Naive thymus-derived CD4-positive, alpha-beta T cell (primary cell): Measurements from ENCODE around the gene BBS4. TPM values are rescaled to one million over a fixed set of nuclear protein-coding genes. Genes with fewer than 3 reads are reported as not detected.
A peak's percentile ranks its signal among the peaks of the same experiment; 100 is the strongest.
"Not testable (repeated sequence)": the region's sequence is repeated elsewhere in the genome, so short reads cannot be mapped to it uniquely, and the experiment has no call there.

ENCODE experiments used
- ATAC-seq: fragments of 150-1000 bp; cut with Tn5 transposase; 2 replicates; pipeline ENCODE4 v1.10.0; 2021; ENCODE audit warnings: mild to moderate bottlenecking, moderate library complexity
- CTCF ChIA-PET: fragments of 350-600 bp; sonication (Branson Sonifier 250); formaldehyde crosslinking; loops from one replicate; lab custom pipeline; 2021; ENCODE audit warnings: antibody characterized with exemption; lab: Charles Lee
- POLR2A ChIA-PET: fragments of 350-600 bp; sonication (Branson Sonifier 250); formaldehyde crosslinking; loops from one replicate; lab custom pipeline; 2021; ENCODE audit warnings: antibody characterized with exemption, inconsistent platforms; lab: Charles Lee
- DNase-seq, 9 donors: peaks; one replicate each; pipeline versions ENCODE4 v3.0.0 to v3.0.0-alpha.2; 2020 to 2022; ENCODE audit warnings: mixed read lengths in 1 of 9
- H3K27ac ChIP-seq: one replicate; pipeline ENCODE4 v1.7.0; 2013; ENCODE audit warnings: mild to moderate bottlenecking, low read depth, low read length, moderate library complexity
- H3K27me3 ChIP-seq, 2 donors: one replicate each; pipeline ENCODE4 v1.7.0; 2013; ENCODE audit warnings: low read length in 2 of 2, mild to moderate bottlenecking in 2 of 2, moderate library complexity in 2 of 2; ENCODE audit not compliant: control insufficient read depth in 2 of 2, insufficient read depth in 2 of 2
- H3K36me3 ChIP-seq, 3 experiments: 1 replicate in 2 of 3; 2 replicates in 1 of 3; pipeline ENCODE4 v1.7.0; 2013; ENCODE audit warnings: low read length in 3 of 3, mild to moderate bottlenecking in 3 of 3, moderate library complexity in 1 of 3; ENCODE audit not compliant: insufficient read depth in 3 of 3, control insufficient read depth in 2 of 3
- H3K4me1 ChIP-seq, 2 donors: one replicate each; pipeline ENCODE4 v1.7.0; 2013; ENCODE audit warnings: low read length in 2 of 2, mild to moderate bottlenecking in 2 of 2, moderate library complexity in 1 of 2; ENCODE audit not compliant: control insufficient read depth in 2 of 2, insufficient read depth in 2 of 2
- H3K4me3 ChIP-seq: 2 replicates; pipeline ENCODE4 v1.7.0; 2013; ENCODE audit warnings: mild to moderate bottlenecking, low read length
- H3K9me3 ChIP-seq, 3 experiments: 1 replicate in 2 of 3; 2 replicates in 1 of 3; pipeline ENCODE4 v1.7.0; 2013; ENCODE audit warnings: low read length in 3 of 3; ENCODE audit not compliant: control insufficient read depth in 2 of 3
- H3K27ac Mint-ChIP-seq, 9 donors: one replicate each; pipeline ENCODE4 v1.8.0; 2020 to 2022; ENCODE audit warnings: mixed read lengths in 9 of 9, mild to moderate bottlenecking in 8 of 9, moderate library complexity in 5 of 9, inconsistent platforms in 2 of 9
- H3K27me3 Mint-ChIP-seq, 5 donors: one replicate each; pipeline ENCODE4 v1.8.0; 2021 to 2022; ENCODE audit warnings: mixed read lengths in 5 of 5, mild to moderate bottlenecking in 1 of 5
- H3K36me3 Mint-ChIP-seq, 5 donors: one replicate each; pipeline ENCODE4 v1.8.0; 2020 to 2022; ENCODE audit warnings: mixed read lengths in 5 of 5, mild to moderate bottlenecking in 3 of 5, inconsistent platforms in 1 of 5
- H3K4me1 Mint-ChIP-seq, 7 donors: one replicate each; pipeline ENCODE4 v1.8.0; 2020 to 2022; ENCODE audit warnings: mixed read lengths in 7 of 7, mild to moderate bottlenecking in 3 of 7, inconsistent platforms in 1 of 7
- H3K4me3 Mint-ChIP-seq, 10 donors: one replicate each; pipeline ENCODE4 v1.8.0; 2020 to 2022; ENCODE audit warnings: mild to moderate bottlenecking in 10 of 10, mixed read lengths in 10 of 10, moderate library complexity in 6 of 10, inconsistent platforms in 2 of 10
- H3K9me3 Mint-ChIP-seq, 11 donors: one replicate each; pipeline ENCODE4 v1.8.0; 2020 to 2022; ENCODE audit warnings: mixed read lengths in 11 of 11, mild to moderate bottlenecking in 4 of 11, inconsistent platforms in 1 of 11, moderate library complexity in 1 of 11
- intact Hi-C, 2 donors: fragments of 100-400 bp; cut with micrococcal nuclease; formaldehyde crosslinking; loops; one replicate each; pipeline ENCODE4 v1.15.1; 2023
- polyA plus RNA-seq, 2 donors: library from polyadenylated mRNA; unstranded; fragments of 300-500 nt; fragmentation: Illumina TruSeq; gene quantifications; one replicate each; pipeline ENCODE4 v1.2.3, GENCODE V29; 2021
- total RNA-seq, 6 experiments: library from RNA in 5 of 6; stranded (reverse) in 5 of 6; gene quantifications; 1 replicate in 5 of 6; 2 replicates in 1 of 6; pipeline ENCODE4 v1.2.3 and lab custom pipeline; 2021 to 2026

Gene BBS4
- total and polyA plus RNA-seq, 7 experiments from 2014 or later: 9.6 to 26.5 (median 14.0) TPM

GRCh38 chr15:72656014-72656413 lies 30.0 kb upstream of the BBS4 start:
- H3K27me3 ChIP-seq, POLR2A ChIA-PET, H3K36me3 Mint-ChIP-seq, DNase-seq, intact Hi-C loops, ATAC-seq, H3K4me1 ChIP-seq, H3K27ac Mint-ChIP-seq, H3K9me3 ChIP-seq, H3K27ac ChIP-seq, H3K9me3 Mint-ChIP-seq, H3K36me3 ChIP-seq, H3K4me3 ChIP-seq, CTCF ChIA-PET, H3K27me3 Mint-ChIP-seq, H3K4me1 Mint-ChIP-seq, H3K4me3 Mint-ChIP-seq: not testable (repeated sequence)

GRCh38 chr15:72661081-72661480 lies 24.9 kb upstream of the BBS4 start:
- intact Hi-C loops, H3K36me3 Mint-ChIP-seq, ATAC-seq, H3K9me3 ChIP-seq, H3K27me3 Mint-ChIP-seq, H3K27ac ChIP-seq, H3K4me3 ChIP-seq, H3K27me3 ChIP-seq, H3K4me1 ChIP-seq, H3K9me3 Mint-ChIP-seq, CTCF ChIA-PET, H3K36me3 ChIP-seq, POLR2A ChIA-PET, H3K27ac Mint-ChIP-seq, H3K4me3 Mint-ChIP-seq, DNase-seq, H3K4me1 Mint-ChIP-seq: not testable (repeated sequence)

- H3K27me3 Mint-ChIP-seq, H3K27me3 ChIP-seq, H3K9me3 Mint-ChIP-seq, intact Hi-C loops, POLR2A ChIA-PET, H3K36me3 ChIP-seq, H3K4me3 Mint-ChIP-seq, H3K9me3 ChIP-seq, H3K4me1 ChIP-seq, CTCF ChIA-PET, H3K27ac ChIP-seq, H3K27ac Mint-ChIP-seq, DNase-seq, ATAC-seq, H3K36me3 Mint-ChIP-seq, H3K4me1 Mint-ChIP-seq, H3K4me3 ChIP-seq: not testable (repeated sequence)
Measured at GRCh38 chr15:72663931-72664330, 22.1 kb upstream of the BBS4 start.

- CTCF ChIA-PET, H3K36me3 Mint-ChIP-seq, POLR2A ChIA-PET: not testable (repeated sequence)
Measured at GRCh38 chr15:72665706-72666105, 20.3 kb upstream of the BBS4 start.

GRCh38 chr15:72669803-72670202 lies 16.2 kb upstream of the BBS4 start:
- POLR2A ChIA-PET, H3K36me3 ChIP-seq, H3K4me1 ChIP-seq, H3K27me3 ChIP-seq, ATAC-seq, H3K4me3 ChIP-seq, H3K27ac Mint-ChIP-seq, DNase-seq, H3K27ac ChIP-seq, H3K9me3 Mint-ChIP-seq, H3K36me3 Mint-ChIP-seq, H3K4me3 Mint-ChIP-seq, H3K9me3 ChIP-seq, CTCF ChIA-PET: not testable (repeated sequence)
- Mint-ChIP-seq H3K4me1 (peaks cover 0 to 10% (median 5%) of the 10 kb centered on the region in 7 donors), H3K27me3 (peaks cover 5 to 18% (median 8%) of the 10 kb centered on the region in 5 donors)
- intact Hi-C loops: loop anchor here (10.0 kb wide), 3 partner anchors 65 to 355 kb away; no protein-coding TSS in a partner anchor

More at GRCh38 chr15:72665706-72666105, 20.3 kb upstream of the BBS4 start:
- H3K9me3 ChIP-seq, H3K4me3 Mint-ChIP-seq, intact Hi-C loops, H3K27me3 Mint-ChIP-seq, H3K4me1 ChIP-seq, H3K4me3 ChIP-seq, ATAC-seq, H3K27ac Mint-ChIP-seq, H3K4me1 Mint-ChIP-seq, H3K27ac ChIP-seq, H3K9me3 Mint-ChIP-seq, H3K27me3 ChIP-seq, H3K36me3 ChIP-seq, DNase-seq: not testable (repeated sequence)

- DNase-seq (peak; percentile 53 to 72 (median 69)), ATAC-seq (peak; percentile 96)
- Mint-ChIP-seq H3K4me1 (peaks cover 0 to 10% (median 5%) of the 10 kb centered on the region in 7 donors), H3K27ac (peak overlapping the region in 1 of 9 donors; percentile 17), H3K4me3 (peak overlapping the region; percentile 54 to 88 (median 81)), H3K27me3 (peaks cover 5 to 23% (median 8%) of the 10 kb centered on the region in 5 donors)
- H3K4me1 ChIP-seq, H3K9me3 Mint-ChIP-seq, H3K36me3 Mint-ChIP-seq, POLR2A ChIA-PET, H3K27me3 ChIP-seq, H3K27ac ChIP-seq, H3K36me3 ChIP-seq, H3K4me3 ChIP-seq, H3K9me3 ChIP-seq: not testable (repeated sequence)
- intact Hi-C loops: loop anchor here (10.0 kb wide), 3 partner anchors 66 to 356 kb away; no protein-coding TSS in a partner anchor
- CTCF ChIA-PET: interaction anchor here (0.6 to 1.8 kb wide), 4 partner anchors 9 to 858 kb away, joined by 3 to 8 read pairs (median 4); no protein-coding TSS in a partner anchor
Measured at GRCh38 chr15:72670656-72671352, 15.2 kb upstream of the BBS4 start.

- peaks cover 0 to 3% of the 10 kb centered on the region in 2 donors for H3K4me1 ChIP-seq
- no peaks in the 10 kb centered on the region for H3K9me3 Mint-ChIP-seq
- intact Hi-C loops: loop anchor here (10.0 kb wide), 3 partner anchors 67 to 357 kb away; no protein-coding TSS in a partner anchor
- H3K27me3 Mint-ChIP-seq: peaks cover 5 to 25% (median 9%) of the 10 kb centered on the region in 5 donors
- no peaks in the 10 kb centered on the region for H3K27me3 ChIP-seq
- H3K4me1 Mint-ChIP-seq: peaks cover 0 to 10% (median 5%) of the 10 kb centered on the region in 7 donors
- H3K9me3 ChIP-seq: no peaks in the 10 kb centered on the region
- DNase-seq: no peak
- CTCF ChIA-PET: interaction anchor here (0.7 to 1.8 kb wide), 4 partner anchors 8 to 357 kb away, joined by 3 to 8 read pairs (median 4); no protein-coding TSS in a partner anchor
- H3K4me3 Mint-ChIP-seq: no peak overlapping the region
- H3K36me3 ChIP-seq: no peaks in the 10 kb centered on the region
- no peaks in the 10 kb centered on the region for H3K36me3 Mint-ChIP-seq
- no peak overlapping the region for H3K27ac Mint-ChIP-seq
- H3K4me3 ChIP-seq: no peak overlapping the region
- no peak overlapping the region for H3K27ac ChIP-seq
- POLR2A ChIA-PET: no interaction called here
- ATAC-seq: no peak
Measured at GRCh38 chr15:72671525-72671924, 14.5 kb upstream of the BBS4 start.
